ENCODE results near the gene OSBPL5. TPM values are rescaled to one million over a fixed set of nuclear protein-coding genes. Genes with fewer than 3 reads are reported as not detected.
"Not testable (repeated sequence)": the region's sequence is repeated elsewhere in the genome, so short reads cannot be mapped to it uniquely, and the experiment has no call there.

Gene OSBPL5
- polyA plus RNA-seq, 1 donor = 14.1 TPM

GRCh38 chr11:3077189-3077836, 87.8 kb downstream of the OSBPL5 start:
- Histone ChIP-seq H3K36me3 (ENCODE audit: control insufficient read depth, insufficient read depth, low read length) (no peaks in the 10 kb centered on the region), H3K9me3 (ENCODE audit: control insufficient read depth, low read depth, low read length) (no peaks in the 10 kb centered on the region), H3K27me3 (ENCODE audit: control insufficient read depth, insufficient read depth, low read length) (no peaks in the 10 kb centered on the region), H3K4me3 (ENCODE audit: low read length) (no peak overlapping the region), H3K27ac (ENCODE audit: low read length) (no peak overlapping the region), H3K4me1 (ENCODE audit: control insufficient read depth, insufficient read depth, low read length) (peaks cover 12% of the 10 kb centered on the region)
- WGBS (ENCODE audit: insufficient coverage, low lambda C conversion rate) = no CpG with 5 or more reads among the region's 11 CpGs
- peak in 1 of 2 donors; percentile 63 for DNase-seq

- WGBS (ENCODE audit: insufficient coverage, low lambda C conversion rate) = no CpG with 5 or more reads among the region's 8 CpGs
These were observed 90.1 kb downstream of the OSBPL5 start for GRCh38 chr11:3074912-3075589.

DNA sequence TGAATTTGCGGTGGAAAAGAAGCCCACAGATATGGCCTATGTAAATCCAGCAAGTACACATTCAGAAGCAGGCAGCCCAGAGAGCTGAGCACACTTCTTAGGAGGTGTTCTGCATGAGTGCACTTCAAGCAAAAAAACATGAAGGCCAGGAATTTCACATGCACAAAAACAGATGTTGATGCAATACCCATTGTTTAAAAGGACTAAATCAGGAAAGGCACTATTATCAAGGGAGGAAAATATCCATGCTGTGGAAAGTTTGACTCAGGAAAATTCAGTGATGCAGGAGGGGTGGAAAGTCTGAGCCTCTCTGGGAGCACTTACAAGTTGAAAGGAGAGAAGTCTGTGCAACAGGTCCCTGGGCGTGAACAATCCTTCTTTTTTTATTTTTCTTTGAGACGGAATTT, 92.1 kb downstream of the OSBPL5 start:
- DNase-seq = no peak
- Histone ChIP-seq H3K27me3 (ENCODE audit: control insufficient read depth, insufficient read depth, low read length) (no peaks in the 10 kb centered on the region), H3K9me3 (ENCODE audit: control insufficient read depth, low read depth, low read length) (no peaks in the 10 kb centered on the region), H3K4me3 (ENCODE audit: low read length) (no peak overlapping the region), H3K4me1 (ENCODE audit: control insufficient read depth, insufficient read depth, low read length) (peaks cover 12% of the 10 kb centered on the region), H3K27ac (ENCODE audit: low read length) (no peak overlapping the region), H3K36me3 (ENCODE audit: control insufficient read depth, insufficient read depth, low read length) (no peaks in the 10 kb centered on the region)
- no CpG with 5 or more reads among the region's 3 CpGs for WGBS (ENCODE audit: insufficient coverage, low lambda C conversion rate)

More at GRCh38 chr11:3074912-3075589, 90.1 kb downstream of the OSBPL5 start:
- no peak overlapping the region for H3K27ac ChIP-seq (ENCODE audit: low read length)
- H3K9me3 ChIP-seq (ENCODE audit: control insufficient read depth, low read depth, low read length) = no peaks in the 10 kb centered on the region
- peaks cover 12% of the 10 kb centered on the region for H3K4me1 ChIP-seq (ENCODE audit: control insufficient read depth, insufficient read depth, low read length)
- no peaks in the 10 kb centered on the region for H3K36me3 ChIP-seq (ENCODE audit: control insufficient read depth, insufficient read depth, low read length)
- no peak for DNase-seq
- no peak overlapping the region for H3K4me3 ChIP-seq (ENCODE audit: low read length)
- H3K27me3 ChIP-seq (ENCODE audit: control insufficient read depth, insufficient read depth, low read length) = no peaks in the 10 kb centered on the region

DNA sequence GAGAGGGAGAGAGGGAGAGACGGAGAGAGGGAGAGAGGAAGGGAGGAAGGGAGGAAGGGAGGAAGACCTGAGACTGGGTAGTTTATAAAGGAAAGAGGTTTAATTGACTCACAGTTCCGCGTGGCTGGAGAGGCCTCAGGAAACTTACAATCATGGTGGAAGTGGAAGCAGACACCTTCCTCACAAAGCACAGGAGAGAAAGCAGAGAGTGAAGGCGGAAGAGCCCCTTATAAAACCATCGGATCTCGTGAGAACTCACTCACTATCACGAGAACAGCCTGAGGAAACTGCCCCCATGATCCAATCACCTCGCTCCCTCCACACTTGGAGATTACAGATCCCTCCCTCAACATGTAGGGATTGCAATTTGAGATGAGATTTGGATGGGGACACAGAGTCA, 95.7 kb downstream of the OSBPL5 start:
- H3K9me3 ChIP-seq (ENCODE audit: control insufficient read depth, low read depth, low read length) = no peaks in the 10 kb centered on the region
- no CpG with 5 or more reads among the region's 8 CpGs for WGBS (ENCODE audit: insufficient coverage, low lambda C conversion rate)
- no peaks in the 10 kb centered on the region for H3K4me1 ChIP-seq (ENCODE audit: control insufficient read depth, insufficient read depth, low read length)
- DNase-seq = no peak
- no peaks in the 10 kb centered on the region for H3K36me3 ChIP-seq (ENCODE audit: control insufficient read depth, insufficient read depth, low read length)
- H3K4me3 ChIP-seq (ENCODE audit: low read length) = no peak overlapping the region
- no peak overlapping the region for H3K27ac ChIP-seq (ENCODE audit: low read length)
- no peaks in the 10 kb centered on the region for H3K27me3 ChIP-seq (ENCODE audit: control insufficient read depth, insufficient read depth, low read length)

GRCh38 chr11:3066308-3066707, 98.8 kb downstream of the OSBPL5 start:
- no CpG with 5 or more reads among the region's 3 CpGs for WGBS (ENCODE audit: insufficient coverage, low lambda C conversion rate)
- DNase-seq; H3K27me3 ChIP-seq (ENCODE audit: control insufficient read depth, insufficient read depth, low read length); H3K4me1 ChIP-seq (ENCODE audit: control insufficient read depth, insufficient read depth, low read length); H3K27ac ChIP-seq (ENCODE audit: low read length); H3K9me3 ChIP-seq (ENCODE audit: control insufficient read depth, low read depth, low read length); H3K4me3 ChIP-seq (ENCODE audit: low read length); H3K36me3 ChIP-seq (ENCODE audit: control insufficient read depth, insufficient read depth, low read length): not testable (repeated sequence)

- H3K27me3 ChIP-seq (ENCODE audit: control insufficient read depth, insufficient read depth, low read length); H3K27ac ChIP-seq (ENCODE audit: low read length); DNase-seq; H3K36me3 ChIP-seq (ENCODE audit: control insufficient read depth, insufficient read depth, low read length); H3K4me3 ChIP-seq (ENCODE audit: low read length); H3K4me1 ChIP-seq (ENCODE audit: control insufficient read depth, insufficient read depth, low read length); H3K9me3 ChIP-seq (ENCODE audit: control insufficient read depth, low read depth, low read length): not testable (repeated sequence)
- WGBS (ENCODE audit: insufficient coverage, low lambda C conversion rate) = no CpG with 5 or more reads among the region's 6 CpGs
These were observed 100.4 kb downstream of the OSBPL5 start for GRCh38 chr11:3064709-3065108.

DNA sequence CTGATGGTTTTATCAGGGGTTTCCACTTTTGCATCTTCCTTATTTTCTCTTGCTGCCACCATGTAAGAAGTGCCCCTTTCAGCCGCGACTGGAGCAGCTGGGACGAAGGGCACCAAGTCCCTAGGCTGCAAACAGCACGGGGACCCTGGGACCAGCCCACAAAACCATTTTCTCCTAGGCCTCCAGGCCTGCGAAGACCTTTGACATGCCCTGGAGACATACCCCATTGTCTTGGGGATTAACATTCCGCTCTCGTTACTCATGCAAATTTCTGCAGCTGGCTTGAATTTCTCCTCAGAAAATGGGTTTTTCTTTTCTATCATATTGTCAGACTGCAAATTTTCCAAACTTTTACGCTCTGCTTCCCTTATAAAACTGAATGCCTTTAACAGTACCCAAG, 101.2 kb downstream of the OSBPL5 start:
- not testable (repeated sequence) for H3K9me3 ChIP-seq (ENCODE audit: control insufficient read depth, low read depth, low read length); H3K27me3 ChIP-seq (ENCODE audit: control insufficient read depth, insufficient read depth, low read length); H3K36me3 ChIP-seq (ENCODE audit: control insufficient read depth, insufficient read depth, low read length); H3K4me1 ChIP-seq (ENCODE audit: control insufficient read depth, insufficient read depth, low read length); H3K4me3 ChIP-seq (ENCODE audit: low read length); DNase-seq; H3K27ac ChIP-seq (ENCODE audit: low read length)
- 100% methylated on average over 1 of the region's 8 CpGs for WGBS (ENCODE audit: insufficient coverage, low lambda C conversion rate)

DNA sequence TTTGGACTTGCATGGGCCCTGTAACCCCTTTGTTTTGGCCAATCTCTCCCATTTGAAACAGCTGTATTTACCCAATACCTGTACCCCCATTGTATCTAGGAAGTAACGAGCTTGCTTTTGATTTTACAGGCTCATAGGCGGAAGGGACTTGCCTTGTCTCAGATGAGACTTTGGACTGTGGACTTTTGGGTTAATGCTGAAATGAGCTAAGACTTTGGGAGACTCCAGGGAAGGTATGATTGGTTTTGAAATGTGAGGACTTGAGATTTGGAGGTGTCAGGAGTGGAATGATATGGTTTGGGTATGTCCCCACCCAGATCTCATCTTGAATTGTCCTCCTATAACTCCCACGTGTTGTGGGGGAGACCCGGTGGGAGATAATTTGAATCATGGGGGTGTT, 101.7 kb downstream of the OSBPL5 start:
- DNase-seq = peak in 1 of 2 donors; percentile 35
- H3K27me3 ChIP-seq (ENCODE audit: control insufficient read depth, insufficient read depth, low read length); H3K36me3 ChIP-seq (ENCODE audit: control insufficient read depth, insufficient read depth, low read length); H3K4me3 ChIP-seq (ENCODE audit: low read length); H3K9me3 ChIP-seq (ENCODE audit: control insufficient read depth, low read depth, low read length); H3K27ac ChIP-seq (ENCODE audit: low read length); H3K4me1 ChIP-seq (ENCODE audit: control insufficient read depth, insufficient read depth, low read length): not testable (repeated sequence)
- WGBS (ENCODE audit: insufficient coverage, low lambda C conversion rate) = no CpG with 5 or more reads among the region's 4 CpGs

DNA sequence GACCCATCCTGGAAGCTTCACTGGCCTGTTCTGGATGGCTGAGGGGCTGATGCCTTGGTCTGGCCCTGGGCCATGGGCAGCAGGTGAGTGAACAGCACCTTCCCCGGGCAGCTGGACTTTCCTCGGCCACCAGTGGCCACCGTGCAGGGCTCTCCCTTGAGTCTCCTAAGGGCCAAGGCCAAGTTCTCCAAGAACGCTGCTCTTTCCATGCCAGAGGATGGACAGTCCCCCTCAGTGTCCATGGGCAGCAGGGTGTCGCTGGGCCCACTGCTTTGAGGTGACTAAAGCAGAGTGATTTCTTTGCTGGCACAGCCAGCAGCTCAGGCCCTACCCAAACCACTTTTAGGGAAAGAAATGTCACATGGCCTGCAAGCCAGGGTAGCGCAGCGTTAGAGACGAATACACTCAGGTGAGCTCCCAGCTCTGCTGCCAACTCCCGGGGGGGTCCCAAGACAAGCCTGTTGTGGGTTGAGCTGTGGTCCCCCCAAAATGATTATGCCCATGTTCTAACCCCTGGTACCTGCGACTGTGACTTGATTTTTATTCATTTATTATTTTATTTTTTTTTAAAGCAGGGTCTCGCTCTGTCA, 104.6 kb downstream of the OSBPL5 start:
- no peak for DNase-seq

DNA sequence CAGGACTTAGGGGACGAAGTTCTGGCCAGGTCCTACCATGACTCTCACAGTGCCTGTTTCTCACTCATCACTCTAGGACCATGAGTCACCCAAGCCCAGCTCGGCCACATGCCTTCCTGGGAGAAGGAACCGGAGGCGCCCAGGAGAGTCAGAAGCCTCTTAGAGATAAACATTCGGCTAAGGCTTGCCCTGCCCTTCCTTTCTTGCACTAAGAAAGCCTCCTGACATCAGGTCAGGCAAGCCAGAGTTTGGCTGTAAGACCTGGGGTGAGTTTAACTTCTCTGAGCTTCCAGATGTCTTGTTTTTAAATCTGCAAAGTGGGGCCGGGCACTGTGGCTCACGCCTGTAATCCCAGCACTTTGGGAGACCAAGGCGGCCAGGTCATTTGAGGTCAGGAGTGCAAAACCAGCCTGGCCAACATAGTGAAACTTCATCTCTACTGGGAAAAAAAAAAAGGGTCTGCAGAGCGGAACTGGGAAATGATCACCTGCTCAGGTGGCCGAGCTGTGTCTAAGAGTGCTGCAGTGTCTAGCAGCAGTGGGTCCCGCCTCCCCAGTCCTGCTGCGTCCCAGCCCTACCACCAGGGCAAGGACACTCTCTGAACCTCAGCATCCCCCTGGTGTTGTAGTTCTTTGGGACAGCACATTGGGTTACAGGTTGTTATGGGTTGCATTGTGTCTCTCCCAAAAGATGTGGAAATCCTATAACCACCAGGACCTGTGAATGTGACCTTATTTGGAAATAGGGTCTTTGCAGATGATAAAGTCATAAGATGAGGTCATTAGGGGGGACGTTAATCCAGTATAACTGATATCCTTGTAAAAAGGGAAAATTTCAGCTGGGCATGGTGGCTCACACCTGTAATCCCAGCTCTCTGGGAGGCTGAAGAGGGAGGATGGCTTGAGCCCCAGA, 106.1 kb downstream of the OSBPL5 start:
- no peak overlapping the region for H3K4me3 ChIP-seq (ENCODE audit: low read length)
- H3K36me3 ChIP-seq (ENCODE audit: control insufficient read depth, insufficient read depth, low read length) = no peaks in the 10 kb centered on the region
- H3K9me3 ChIP-seq (ENCODE audit: control insufficient read depth, low read depth, low read length) = no peaks in the 10 kb centered on the region
- H3K27me3 ChIP-seq (ENCODE audit: control insufficient read depth, insufficient read depth, low read length) = no peaks in the 10 kb centered on the region
- H3K27ac ChIP-seq (ENCODE audit: low read length) = no peak overlapping the region
- no CpG with 5 or more reads among the region's 13 CpGs for WGBS (ENCODE audit: insufficient coverage, low lambda C conversion rate)
- H3K4me1 ChIP-seq (ENCODE audit: control insufficient read depth, insufficient read depth, low read length) = peaks cover 17% of the 10 kb centered on the region
- no peak for DNase-seq

More for the DNA sequence above, 104.6 kb downstream of the OSBPL5 start:
- Histone ChIP-seq H3K4me1 (ENCODE audit: control insufficient read depth, insufficient read depth, low read length) (peaks cover 17% of the 10 kb centered on the region), H3K27ac (ENCODE audit: low read length) (no peak overlapping the region), H3K9me3 (ENCODE audit: control insufficient read depth, low read depth, low read length) (no peaks in the 10 kb centered on the region), H3K27me3 (ENCODE audit: control insufficient read depth, insufficient read depth, low read length) (no peaks in the 10 kb centered on the region), H3K36me3 (ENCODE audit: control insufficient read depth, insufficient read depth, low read length) (no peaks in the 10 kb centered on the region), H3K4me3 (ENCODE audit: low read length) (no peak overlapping the region)
- 100% methylated on average over 1 of the region's 11 CpGs for WGBS (ENCODE audit: insufficient coverage, low lambda C conversion rate)

Data from large intestine (tissue), 3 donors.